Hepatocyte (in vitro differentiated cells): Measurements from ENCODE around the gene ZFYVE19. TPM values are rescaled to one million over a fixed set of nuclear protein-coding genes. Genes with fewer than 3 reads are reported as not detected.

Experiments used
- DNase-seq: peaks from one replicate; pipeline ENCODE4 v3.0.0-alpha.2; 2016; ENCODE audit warnings: low spot score
- H2AFZ ChIP-seq: fragments of 200-600 bp; sonication (generic); 2 replicates; pipeline ENCODE4 v1.6.0; 2016; ENCODE audit warnings: antibody characterized with exemption, mild to moderate bottlenecking
- H3K27ac ChIP-seq: fragments of 200-600 bp; sonication (generic); 2 replicates; pipeline ENCODE4 v1.5.1; 2016; ENCODE audit warnings: mild to moderate bottlenecking
- H3K27me3 ChIP-seq: fragments of 200-600 bp; sonication (generic); 2 replicates; pipeline ENCODE4 v1.6.1; 2016
- H3K36me3 ChIP-seq: fragments of 200-600 bp; sonication (generic); replicated peaks from 2 replicates; pipeline ENCODE4 v1.5.1; 2016; ENCODE audit warnings: low read depth; ENCODE audit not compliant: insufficient read depth
- H3K4me1 ChIP-seq: fragments of 200-600 bp; sonication (generic); 2 replicates; pipeline ENCODE4 v1.5.1; 2016; ENCODE audit warnings: mild to moderate bottlenecking, moderate library complexity; ENCODE audit not compliant: insufficient read depth
- H3K4me2 ChIP-seq: fragments of 200-600 bp; sonication (generic); 2 replicates; pipeline ENCODE4 v1.6.0; 2016
- H3K4me3 ChIP-seq: fragments of 200-600 bp; sonication (generic); 2 replicates; pipeline ENCODE4 v1.5.1; 2016; ENCODE audit warnings: mild to moderate bottlenecking
- H3K79me2 ChIP-seq: fragments of 200-600 bp; sonication (generic); 2 replicates; pipeline ENCODE4 v1.6.0; 2017; ENCODE audit warnings: mild to moderate bottlenecking
- H3K9me2 ChIP-seq: fragments of 200-600 bp; sonication (generic); replicated peaks from 2 replicates; pipeline ENCODE4 v1.6.0; 2017; ENCODE audit warnings: mild to moderate bottlenecking; ENCODE audit not compliant: insufficient read depth
- H3K9me3 ChIP-seq: fragments of 200-600 bp; sonication (generic); 2 replicates; pipeline ENCODE4 v1.5.1; 2016; ENCODE audit warnings: low read depth, mild to moderate bottlenecking
- H4K20me1 ChIP-seq: fragments of 200-600 bp; sonication (generic); 2 replicates; pipeline ENCODE4 v1.6.0; 2016; ENCODE audit warnings: mild to moderate bottlenecking; ENCODE audit not compliant: insufficient read depth, poor library complexity, severe bottlenecking
- CTCF ChIP-seq: fragments of 200-600 bp; sonication (generic); IDR thresholded peaks from 2 replicates; pipeline ENCODE4 v1.5.1; 2016; ENCODE audit warnings: antibody characterized with exemption, mild to moderate bottlenecking; ENCODE audit not compliant: poor library complexity
- EZH2 ChIP-seq: fragments of 200-600 bp; sonication (generic); IDR thresholded peaks from 2 replicates; pipeline ENCODE4 v1.6.1; 2016; ENCODE audit warnings: antibody characterized with exemption, mild to moderate bottlenecking, borderline replicate concordance
- EZH2phosphoT487 ChIP-seq: fragments of 200-600 bp; sonication (generic); IDR thresholded peaks from one replicate; pipeline ENCODE4 v1.6.1; 2018; ENCODE audit warnings: antibody characterized with exemption, mild to moderate bottlenecking, low read depth, moderate library complexity; ENCODE audit not compliant: unreplicated experiment, severe bottlenecking
- WGBS: methylation state at CpG from one replicate; pipeline ENCODE4 v1.1.6; 2016; ENCODE audit warnings: low lambda C conversion rate; ENCODE audit errors: missing lambda C conversion rate; 5-methylcytosine and 5-hydroxymethylcytosine counted together
- polyA plus RNA-seq: library from polyadenylated mRNA; unstranded; fragments of >200 nt; fragmentation: Nextera tagmentation; extraction: Ambion mirVana; gene quantifications from 2 replicates; pipeline ENCODE4 v1.2.1, GENCODE V29; 2016
- total RNA-seq: library from RNA; depleted of rRNA; stranded (reverse); fragments of >200 nt; gene quantifications from 2 replicates; pipeline ENCODE4 v1.2.3, GENCODE V29; 2014

The ZFYVE19 gene
- total and polyA plus RNA-seq, 2 experiments from 2014 or later, result 25.4 to 25.6 TPM

DNA sequence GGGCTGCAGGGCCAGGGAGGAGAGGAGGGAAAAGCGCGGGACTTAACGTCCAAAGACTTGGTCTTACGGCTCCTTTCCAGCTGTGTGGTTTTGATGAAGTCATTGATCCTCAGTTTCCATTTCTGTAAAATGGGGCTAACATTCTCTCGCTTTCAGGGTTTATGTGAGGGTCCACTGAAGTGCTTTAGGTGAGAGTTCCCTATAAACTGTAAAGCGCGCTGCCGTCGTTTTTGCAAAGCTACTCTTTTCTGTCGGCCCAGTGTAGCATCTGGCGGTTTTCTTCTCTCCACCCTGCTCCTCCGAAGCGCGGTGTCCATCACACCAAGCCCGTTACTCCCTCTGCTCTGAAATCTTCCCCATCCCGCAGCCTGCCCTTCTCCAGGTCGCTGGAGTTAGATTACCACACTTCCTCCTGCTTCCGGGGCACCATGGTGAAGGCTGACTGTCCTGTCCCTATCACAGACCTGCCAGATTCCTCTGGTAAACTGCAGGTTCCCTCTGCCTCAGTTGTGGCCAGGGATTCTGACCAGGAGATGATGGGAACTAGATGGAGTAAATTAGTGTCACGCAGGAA is 1.1 kb downstream of the ZFYVE19 start:
- H3K27me3 ChIP-seq, result no peaks in the 10 kb centered on the region
- H3K9me2 ChIP-seq, result no peaks in the 10 kb centered on the region
- peak overlapping the region; percentile 33 for H2AFZ ChIP-seq
- H3K4me2 ChIP-seq, result peak overlapping the region; percentile 76
- no peaks in the 10 kb centered on the region for H4K20me1 ChIP-seq
- H3K4me3 ChIP-seq, result peak overlapping the region; percentile 41
- peaks cover 5% of the 10 kb centered on the region for H3K4me1 ChIP-seq
- 52% methylated on average over 19 of the region's 19 CpGs for WGBS
- peaks cover 41% of the 10 kb centered on the region for H3K79me2 ChIP-seq
- no peak overlapping the region for H3K27ac ChIP-seq
- no peak for TF ChIP-seq EZH2phosphoT487
- TF ChIP-seq EZH2, result no peak
- no peak for TF ChIP-seq CTCF
- H3K36me3 ChIP-seq, result no peaks in the 10 kb centered on the region
- no peak for DNase-seq
- no peaks in the 10 kb centered on the region for H3K9me3 ChIP-seq

- Histone ChIP-seq H3K4me1 (peaks cover 5% of the 10 kb centered on the region), H3K27ac (no peak overlapping the region), H3K4me3 (no peak overlapping the region), H3K79me2 (peaks cover 35% of the 10 kb centered on the region), H3K9me3 (no peaks in the 10 kb centered on the region), H4K20me1 (no peaks in the 10 kb centered on the region), H3K27me3 (no peaks in the 10 kb centered on the region), H3K36me3 (no peaks in the 10 kb centered on the region), H3K4me2 (peak overlapping the region; percentile 76), H3K9me2 (no peaks in the 10 kb centered on the region), H2AFZ (no peak overlapping the region)
- DNase-seq, result no peak
- 78% methylated on average over 8 of the region's 8 CpGs for WGBS
- TF ChIP-seq EZH2phosphoT487, result no peak
- TF ChIP-seq CTCF, result no peak
- TF ChIP-seq EZH2, result no peak
Measured at GRCh38 chr15:40808861-40809450, 2.1 kb downstream of the ZFYVE19 start.

GRCh38 chr15:40812721-40813425 is 6.0 kb downstream of the ZFYVE19 start:
- H3K27ac ChIP-seq, result no peak overlapping the region
- H2AFZ ChIP-seq, result no peak overlapping the region
- no peaks in the 10 kb centered on the region for H3K9me3 ChIP-seq
- 97% methylated on average over 12 of the region's 12 CpGs for WGBS
- no peak overlapping the region for H3K4me3 ChIP-seq
- no peaks in the 10 kb centered on the region for H3K36me3 ChIP-seq
- no peaks in the 10 kb centered on the region for H4K20me1 ChIP-seq
- no peaks in the 10 kb centered on the region for H3K9me2 ChIP-seq
- no peak overlapping the region for H3K4me2 ChIP-seq
- no peak for DNase-seq
- H3K27me3 ChIP-seq, result no peaks in the 10 kb centered on the region
- H3K4me1 ChIP-seq, result no peaks in the 10 kb centered on the region
- peaks cover 8% of the 10 kb centered on the region for H3K79me2 ChIP-seq
- TF ChIP-seq EZH2phosphoT487, result no peak
- no peak for TF ChIP-seq CTCF
- no peak for TF ChIP-seq EZH2
